B cell (primary cell): Measurements from ENCODE around the gene PXN. TPM values are rescaled to one million over a fixed set of nuclear protein-coding genes. Genes with fewer than 3 reads are reported as not detected.

Experiments used
- ATAC-seq: fragments of 200-7000 bp; cut with Tn5 transposase; one replicate; pipeline ENCODE4 v1.10.0; 2021; ENCODE audit warnings: low read depth, mild to moderate bottlenecking, moderate number of reproducible peaks, moderate library complexity
- CTCF ChIA-PET: fragments of 350-600 bp; sonication (Branson Sonifier 250); formaldehyde crosslinking; loops from one replicate; lab custom pipeline; 2021; ENCODE audit warnings: antibody characterized with exemption, inconsistent platforms; lab: Charles Lee
- POLR2A ChIA-PET: fragments of 350-600 bp; sonication (Branson Sonifier 250); formaldehyde crosslinking; loops from one replicate; lab custom pipeline; 2021; ENCODE audit warnings: antibody characterized with exemption; lab: Charles Lee
- DNase-seq: peaks from one replicate; pipeline ENCODE4 v3.0.0; 2013
- H2AFZ ChIP-seq: 2 replicates; pipeline ENCODE4 v1.6.1; 2012; ENCODE audit warnings: mild to moderate bottlenecking, low read depth, low read length; ENCODE audit not compliant: insufficient read depth, poor library complexity, severe bottlenecking
- H3K27ac ChIP-seq, 2 donors: 1 replicate in 1 of 2; 2 replicates in 1 of 2; pipeline ENCODE4 v1.5.1; 2012 to 2013; ENCODE audit warnings: low read length in 2 of 2, mild to moderate bottlenecking in 2 of 2, moderate library complexity in 1 of 2
- H3K27me3 ChIP-seq, 4 experiments: fragments of 200-600 bp in 1 of 4; sonication (generic) in 1 of 4; replicated peaks in 1 of 4; 1 replicate in 2 of 4; 2 replicates in 2 of 4; pipeline versions ENCODE4 v1.6.1 to v1.7.0; 2013 to 2016; ENCODE audit warnings: low read length in 3 of 4, mild to moderate bottlenecking in 2 of 4, mixed read lengths in 1 of 4, moderate library complexity in 1 of 4; ENCODE audit not compliant: insufficient read depth in 4 of 4, control insufficient read depth in 3 of 4; ENCODE audit errors: control extremely low read depth in 1 of 4
- H3K36me3 ChIP-seq, 2 experiments: replicated peaks in 1 of 2; 1 replicate in 1 of 2; 2 replicates in 1 of 2; pipeline versions ENCODE4 v1.6.1 to v1.7.1; 2013; ENCODE audit warnings: low read length in 1 of 2; ENCODE audit not compliant: insufficient read depth in 2 of 2, control insufficient read depth in 1 of 2; ENCODE audit errors: control extremely low read depth in 1 of 2, extremely low read depth in 1 of 2
- H3K4me1 ChIP-seq, 2 donors: fragments of 200-600 bp in 1 of 2; sonication (generic) in 1 of 2; 1 replicate in 1 of 2; 2 replicates in 1 of 2; pipeline versions ENCODE4 v1.5.1 to v1.6.1; 2013 to 2017; ENCODE audit warnings: low read length in 2 of 2; ENCODE audit not compliant: control insufficient read depth in 2 of 2, insufficient read depth in 2 of 2
- H3K4me2 ChIP-seq: replicated peaks from 2 replicates; pipeline ENCODE3; 2012; ENCODE audit warnings: mild to moderate bottlenecking, low read depth, low read length; ENCODE audit not compliant: poor library complexity, severe bottlenecking
- H3K4me3 ChIP-seq, 5 experiments: fragments of 200-600 bp in 1 of 5; sonication (generic) in 1 of 5; 1 replicate in 3 of 5; 2 replicates in 2 of 5; pipeline versions ENCODE4 v1.5.1 to v1.7.0; 2011 to 2016; ENCODE audit warnings: low read length in 4 of 5, mild to moderate bottlenecking in 4 of 5, low read depth in 2 of 5, control low read depth in 1 of 5, moderate library complexity in 1 of 5; ENCODE audit not compliant: insufficient read depth in 1 of 5; ENCODE audit errors: control extremely low read depth in 1 of 5, extremely low read depth in 1 of 5
- H3K79me2 ChIP-seq: fragments of 200-600 bp; sonication (generic); one replicate; pipeline ENCODE4 v1.6.0; 2016; ENCODE audit warnings: low read length; ENCODE audit not compliant: control insufficient read depth, insufficient read depth
- H3K9ac ChIP-seq: fragments of 200-600 bp; sonication (generic); 2 replicates; pipeline ENCODE4 v1.6.1; 2017; ENCODE audit warnings: mild to moderate bottlenecking, low read length, moderate library complexity
- H3K9me3 ChIP-seq, 3 donors: one replicate each; pipeline versions ENCODE4 v1.6.1 to v1.7.1; 2013; ENCODE audit warnings: low read length in 2 of 3; ENCODE audit not compliant: control insufficient read depth in 2 of 3, insufficient read depth in 1 of 3; ENCODE audit errors: control extremely low read depth in 1 of 3
- H4K20me1 ChIP-seq: 2 replicates; pipeline ENCODE4 v1.6.0; 2012; ENCODE audit warnings: mild to moderate bottlenecking, low read length; ENCODE audit not compliant: insufficient read depth, control insufficient read depth, poor library complexity, severe bottlenecking
- H3K27ac Mint-ChIP-seq: one replicate; pipeline ENCODE4 v1.8.0; 2021; ENCODE audit warnings: mixed read lengths
- H3K27me3 Mint-ChIP-seq: one replicate; pipeline ENCODE4 v1.8.0; 2021; ENCODE audit warnings: mixed read lengths
- H3K4me1 Mint-ChIP-seq: one replicate; pipeline ENCODE4 v1.8.0; 2021; ENCODE audit warnings: mixed read lengths
- H3K4me3 Mint-ChIP-seq: one replicate; pipeline ENCODE4 v1.8.0; 2021; ENCODE audit warnings: mixed read lengths
- H3K9me3 Mint-ChIP-seq: one replicate; pipeline ENCODE4 v1.8.0; 2022; ENCODE audit warnings: mixed read lengths; ENCODE audit not compliant: insufficient read depth
- CTCF ChIP-seq: fragments of 200-600 bp; IDR thresholded peaks from one replicate; pipeline ENCODE4 v1.8.0; 2022; ENCODE audit warnings: antibody characterized with exemption, mild to moderate bottlenecking
- EZH2 ChIP-seq: IDR thresholded peaks from 2 replicates; pipeline ENCODE4 v1.6.1; 2012; ENCODE audit warnings: borderline replicate concordance, low read depth, mild to moderate bottlenecking, moderate library complexity, low read length; ENCODE audit not compliant: insufficient read depth, poor library complexity, severe bottlenecking
- WGBS: methylation state at CpG from one replicate; pipeline ENCODE4 v1.1.5; 2013; ENCODE audit warnings: missing lambda C conversion rate; ENCODE audit not compliant: insufficient coverage; 5-methylcytosine and 5-hydroxymethylcytosine counted together
- intact Hi-C: fragments of 100-400 bp; cut with micrococcal nuclease; formaldehyde crosslinking; loops from one replicate; pipeline ENCODE4 v1.10.0; 2022
- polyA plus RNA-seq: library from polyadenylated mRNA; depleted of rRNA; stranded (reverse); fragments of >200 nt; gene quantifications from 2 replicates; pipeline ENCODE4 v1.2.3, GENCODE V29; 2012
- total RNA-seq, 2 donors: library from RNA; stranded (reverse); fragments of 120-200 nt in 1 of 2; gene quantifications; 1 replicate in 1 of 2; 2 replicates in 1 of 2; pipeline versions ENCODE4 v1.2.3 to v1.2.4, GENCODE V29; 2013 to 2022

The PXN gene
- total and polyA plus RNA-seq, 2 donors (not counting 1 experiment from before 2014, with no cell fraction given), result 2.0 to 3.1 TPM

- Mint-ChIP-seq H3K27me3 (no peaks in the 10 kb centered on the region), H3K4me3 (no peak overlapping the region), H3K27ac (no peak overlapping the region), H3K9me3 (no peaks in the 10 kb centered on the region), H3K4me1 (peaks cover 13% of the 10 kb centered on the region)
- Histone ChIP-seq H3K4me1 (peaks cover 8 to 13% of the 10 kb centered on the region in 2 donors), H4K20me1 (no peaks in the 10 kb centered on the region), H3K4me3 (no peak overlapping the region), H2AFZ (no peak overlapping the region), H3K27me3 (peaks cover 0 to 2% (median 0%) of the 10 kb centered on the region in 4 experiments), H3K9me3 (no peaks in the 10 kb centered on the region), H3K79me2 (no peaks in the 10 kb centered on the region), H3K9ac (no peak overlapping the region), H3K4me2 (no peak overlapping the region), H3K27ac (no peak overlapping the region), H3K36me3 (no peaks in the 10 kb centered on the region)
- ChIA-PET POLR2A (interaction anchor here (0.6 kb wide), 1 partner anchor 16 kb away, joined by 6 read pairs; no protein-coding TSS in a partner anchor), CTCF (interaction anchor here (1.4 to 2.9 kb wide), 2 partner anchors 19 to 59 kb away, joined by 3 to 10 read pairs; no protein-coding TSS in a partner anchor)
- intact Hi-C loops, result no loop called here
- ATAC-seq, result no peak
- TF ChIP-seq CTCF, result no peak
- TF ChIP-seq EZH2, result no peak
- no peak for DNase-seq
- 91% methylated on average over 6 of the region's 7 CpGs for WGBS
Measured at GRCh38 chr12:120286768-120287490, 21.4 kb upstream of the PXN start.

- Mint-ChIP-seq H3K4me1 (peaks cover 2% of the 10 kb centered on the region), H3K9me3 (no peaks in the 10 kb centered on the region), H3K27me3 (no peaks in the 10 kb centered on the region), H3K27ac (no peak overlapping the region), H3K4me3 (no peak overlapping the region)
- Histone ChIP-seq H3K79me2 (no peaks in the 10 kb centered on the region), H3K9ac (no peak overlapping the region), H3K9me3 (no peaks in the 10 kb centered on the region), H3K27me3 (peaks cover 0 to 2% (median 0%) of the 10 kb centered on the region in 4 experiments), H3K4me2 (no peak overlapping the region), H3K4me1 (no peaks in the 10 kb centered on the region), H4K20me1 (no peaks in the 10 kb centered on the region), H3K27ac (no peak overlapping the region), H3K36me3 (no peaks in the 10 kb centered on the region), H3K4me3 (no peak overlapping the region), H2AFZ (no peak overlapping the region)
- POLR2A ChIA-PET, result interaction anchor here (0.9 to 1.0 kb wide), 2 partner anchors 18 to 84 kb away, joined by 3 to 6 read pairs; partner anchors contain the start of gene SIRT4
- TF ChIP-seq CTCF (no peak), EZH2 (no peak)
- 100% methylated on average over 1 of the region's 3 CpGs for WGBS
- no peak for ATAC-seq
- no peak for DNase-seq
- CTCF ChIA-PET, result no interaction called here
- intact Hi-C loops, result no loop called here
Measured at GRCh38 chr12:120284381-120284780, 18.9 kb upstream of the PXN start.
